Loucy (cell line): ENCODE results near the gene RRP8.

Experiments used
- H2AFZ ChIP-seq: fragments of 200-600 bp; sonication (generic); 2 replicates; pipeline ENCODE4 v1.6.0; 2016; ENCODE audit warnings: antibody characterized with exemption, mild to moderate bottlenecking, low read length, moderate library complexity
- H3F3A ChIP-seq: fragments of 200-600 bp; 2 replicates; pipeline ENCODE4 v1.6.0; 2016; ENCODE audit warnings: antibody characterized with exemption, low read depth, mild to moderate bottlenecking
- H3K27me3 ChIP-seq: fragments of 200-600 bp; sonication (generic); 2 replicates; pipeline ENCODE4 v1.6.1; 2014; ENCODE audit warnings: low read length, mild to moderate bottlenecking; ENCODE audit not compliant: insufficient read depth, poor library complexity, severe bottlenecking
- H3K36me3 ChIP-seq: fragments of 200-600 bp; sonication (generic); 2 replicates; pipeline ENCODE4 v1.6.1; 2016; ENCODE audit warnings: low read length; ENCODE audit not compliant: insufficient read depth
- H3K4me1 ChIP-seq: fragments of 200-600 bp; sonication (generic); 2 replicates; pipeline ENCODE4 v1.5.1; 2014; ENCODE audit warnings: low read length, mild to moderate bottlenecking; ENCODE audit not compliant: insufficient read depth, poor library complexity, severe bottlenecking
- H3K4me2 ChIP-seq: fragments of 200-600 bp; sonication (generic); 2 replicates; pipeline ENCODE4 v1.6.0; 2014; ENCODE audit warnings: antibody characterized with exemption, low read length, low read depth, mild to moderate bottlenecking; ENCODE audit not compliant: poor library complexity, severe bottlenecking
- H3K4me3 ChIP-seq: fragments of 200-600 bp; sonication (generic); 2 replicates; pipeline ENCODE4 v1.5.1; 2014; ENCODE audit warnings: low read length, mild to moderate bottlenecking, mixed read lengths; ENCODE audit not compliant: poor library complexity, severe bottlenecking
- H3K79me2 ChIP-seq: fragments of 200-600 bp; sonication (generic); 2 replicates; pipeline ENCODE4 v1.6.1; 2014; ENCODE audit warnings: low read length; ENCODE audit not compliant: insufficient read depth
- H3K9ac ChIP-seq: fragments of 200-600 bp; sonication (generic); 2 replicates; pipeline ENCODE4 v1.6.0; 2014; ENCODE audit warnings: mild to moderate bottlenecking, low read depth, low read length, moderate library complexity; ENCODE audit not compliant: poor library complexity, severe bottlenecking
- H3K9me2 ChIP-seq: fragments of 200-600 bp; sonication (generic); replicated peaks from 2 replicates; pipeline ENCODE4 v1.6.1; 2016; ENCODE audit warnings: low read depth, low read length, mixed read lengths
- H3K9me3 ChIP-seq: fragments of 200-600 bp; sonication (generic); 2 replicates; pipeline ENCODE4 v1.6.1; 2014; ENCODE audit warnings: mild to moderate bottlenecking, antibody characterized with exemption, low read length, low read depth; ENCODE audit not compliant: insufficient read depth
- H4K20me1 ChIP-seq: fragments of 200-600 bp; sonication (generic); 2 replicates; pipeline ENCODE4 v1.6.0; 2014; ENCODE audit warnings: antibody characterized with exemption, low read length, mild to moderate bottlenecking; ENCODE audit not compliant: insufficient read depth, poor library complexity, severe bottlenecking
- EZH2phosphoT487 ChIP-seq: fragments of 200-600 bp; IDR thresholded peaks from 2 replicates; pipeline ENCODE4 v1.6.1; 2018; ENCODE audit warnings: antibody characterized with exemption, mild to moderate bottlenecking, moderate library complexity, borderline replicate concordance
- TF ChIP-seq, protein P1 (sequence below): fragments of 200-600 bp; sonication (generic); conservative IDR thresholded peaks from 2 replicates; pipeline ENCODE4 v1.5.1; 2014; ENCODE audit warnings: mild to moderate bottlenecking, antibody characterized with exemption, low read length

The RRP8 gene

DNA sequence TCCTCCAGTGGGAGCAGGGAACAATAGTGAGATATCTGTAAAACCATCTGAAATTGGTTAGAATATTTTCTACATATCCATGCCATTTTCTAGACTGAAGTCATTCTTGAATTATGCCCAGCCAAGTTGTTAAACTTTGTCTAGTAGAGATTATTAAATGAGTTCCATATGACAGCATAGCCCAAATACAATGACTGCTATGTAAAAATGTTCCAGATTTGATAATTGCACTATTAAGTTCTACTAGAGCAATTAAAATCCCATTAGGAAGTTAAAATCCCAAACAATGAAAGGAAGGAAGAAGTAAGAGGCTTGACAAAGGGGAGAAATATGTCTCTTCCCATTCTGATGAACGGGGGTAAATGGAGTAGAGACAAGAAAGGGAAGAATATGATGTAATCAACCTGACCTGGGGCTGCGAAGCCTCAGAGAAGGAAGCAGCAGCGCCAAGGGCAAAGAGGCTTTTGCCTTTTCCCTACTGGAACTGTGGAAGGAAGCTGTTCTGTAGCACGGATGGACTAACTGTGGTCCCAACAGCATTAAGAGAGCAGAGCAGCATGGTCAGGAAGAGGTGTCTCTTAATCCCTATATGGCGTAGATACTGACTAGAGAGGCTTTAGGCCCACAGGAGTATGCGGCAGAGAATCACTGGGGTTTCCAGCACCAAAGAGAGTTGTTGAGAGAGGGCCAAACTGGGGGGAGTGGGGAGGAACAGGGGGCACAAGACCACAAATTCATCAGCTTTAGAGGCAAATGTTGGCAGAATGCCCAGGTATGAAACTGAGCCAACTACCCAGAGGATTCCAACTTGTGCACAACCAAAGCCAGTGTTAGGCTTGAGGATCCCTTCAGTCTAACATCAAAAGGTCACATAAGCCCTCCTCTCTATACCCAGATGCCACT lies 26.7 kb downstream of the RRP8 start:
- H2AFZ ChIP-seq, result no peak overlapping the region
- H3K4me1 ChIP-seq, result peaks cover 5% of the 10 kb centered on the region
- H3K9ac ChIP-seq, result no peak overlapping the region

GRCh38 chr11:6574816-6575715 lies 28.4 kb downstream of the RRP8 start:
- Histone ChIP-seq H3K4me2 (no peak overlapping the region), H3K4me3 (no peak overlapping the region), H2AFZ (no peak overlapping the region), H3K79me2 (no peaks in the 10 kb centered on the region), H3K27me3 (no peaks in the 10 kb centered on the region), H3K9me3 (no peaks in the 10 kb centered on the region), H3K9me2 (no peaks in the 10 kb centered on the region), H3F3A (no peaks in the 10 kb centered on the region), H3K4me1 (peaks cover 5% of the 10 kb centered on the region), H3K9ac (no peak overlapping the region), H3K36me3 (no peaks in the 10 kb centered on the region), H4K20me1 (no peaks in the 10 kb centered on the region)
- TF ChIP-seq, protein P1, sequence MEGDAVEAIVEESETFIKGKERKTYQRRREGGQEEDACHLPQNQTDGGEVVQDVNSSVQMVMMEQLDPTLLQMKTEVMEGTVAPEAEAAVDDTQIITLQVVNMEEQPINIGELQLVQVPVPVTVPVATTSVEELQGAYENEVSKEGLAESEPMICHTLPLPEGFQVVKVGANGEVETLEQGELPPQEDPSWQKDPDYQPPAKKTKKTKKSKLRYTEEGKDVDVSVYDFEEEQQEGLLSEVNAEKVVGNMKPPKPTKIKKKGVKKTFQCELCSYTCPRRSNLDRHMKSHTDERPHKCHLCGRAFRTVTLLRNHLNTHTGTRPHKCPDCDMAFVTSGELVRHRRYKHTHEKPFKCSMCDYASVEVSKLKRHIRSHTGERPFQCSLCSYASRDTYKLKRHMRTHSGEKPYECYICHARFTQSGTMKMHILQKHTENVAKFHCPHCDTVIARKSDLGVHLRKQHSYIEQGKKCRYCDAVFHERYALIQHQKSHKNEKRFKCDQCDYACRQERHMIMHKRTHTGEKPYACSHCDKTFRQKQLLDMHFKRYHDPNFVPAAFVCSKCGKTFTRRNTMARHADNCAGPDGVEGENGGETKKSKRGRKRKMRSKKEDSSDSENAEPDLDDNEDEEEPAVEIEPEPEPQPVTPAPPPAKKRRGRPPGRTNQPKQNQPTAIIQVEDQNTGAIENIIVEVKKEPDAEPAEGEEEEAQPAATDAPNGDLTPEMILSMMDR, result no peak
- no peak for TF ChIP-seq EZH2phosphoT487

More for the DNA sequence above, 26.7 kb downstream of the RRP8 start:
- Histone ChIP-seq H3K9me2 (no peaks in the 10 kb centered on the region), H4K20me1 (no peaks in the 10 kb centered on the region), H3K4me3 (no peak overlapping the region), H3K9me3 (no peaks in the 10 kb centered on the region), H3K79me2 (no peaks in the 10 kb centered on the region), H3K4me2 (no peak overlapping the region), H3F3A (no peaks in the 10 kb centered on the region), H3K36me3 (no peaks in the 10 kb centered on the region), H3K27me3 (no peaks in the 10 kb centered on the region)
- TF ChIP-seq, protein P1, result no peak
- TF ChIP-seq EZH2phosphoT487, result no peak

DNA sequence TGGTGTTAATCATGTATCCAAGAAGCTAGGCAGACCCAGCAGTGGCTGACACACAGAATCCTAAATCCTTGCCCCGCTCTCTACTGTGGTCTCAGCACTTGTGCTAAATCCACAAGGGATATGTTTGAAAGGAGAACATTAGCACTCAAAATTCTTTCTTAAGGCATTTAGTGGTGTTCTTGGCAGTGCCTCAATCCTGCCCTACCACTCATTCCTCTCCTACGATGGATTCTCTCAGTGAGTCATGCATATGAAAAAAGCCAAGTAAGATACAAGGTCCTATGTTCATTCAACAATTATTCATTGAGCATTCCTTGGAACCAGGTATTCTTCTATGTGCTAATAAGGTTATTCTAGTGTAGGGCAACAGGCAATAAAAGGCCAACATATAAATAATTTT lies 31.2 kb downstream of the RRP8 start:
- no peak overlapping the region for H3K9ac ChIP-seq
- no peaks in the 10 kb centered on the region for H3K9me3 ChIP-seq
- no peak overlapping the region for H2AFZ ChIP-seq
- no peaks in the 10 kb centered on the region for H3K27me3 ChIP-seq
- no peak overlapping the region for H3K4me2 ChIP-seq
- no peaks in the 10 kb centered on the region for H3K36me3 ChIP-seq
- no peaks in the 10 kb centered on the region for H3K9me2 ChIP-seq
- no peak for TF ChIP-seq EZH2phosphoT487
- TF ChIP-seq, protein P1, result no peak
- H3F3A ChIP-seq, result no peaks in the 10 kb centered on the region
- no peaks in the 10 kb centered on the region for H4K20me1 ChIP-seq
- peaks cover 4% of the 10 kb centered on the region for H3K4me1 ChIP-seq
- H3K4me3 ChIP-seq, result no peak overlapping the region
- no peaks in the 10 kb centered on the region for H3K79me2 ChIP-seq
